Measurements from ENCODE around the gene GLP2R. TPM values are rescaled to one million over a fixed set of nuclear protein-coding genes. Genes with fewer than 3 reads are reported as not detected.

The GLP2R gene
- total RNA-seq, 1 experiment from 2014 or later, result 0.08 TPM

GRCh38 chr17:9855036-9855435 lies 29.3 kb downstream of the GLP2R start:
- ChIA-PET CTCF (no interaction called here), POLR2A (no interaction called here)
- intact Hi-C loops (cut with micrococcal nuclease; ENCODE audit: unreplicated experiment), result no loop called here
- no peak for TF ChIP-seq TCF7L2 (IDR thresholded peaks at IDR 0.05; ENCODE audit: low read depth, low read length)
- no peak for TF ChIP-seq POLR2AphosphoS5 (IDR thresholded peaks at IDR 0.05; ENCODE audit: low read depth, low read length)
- Histone ChIP-seq H3K27me3 (ENCODE audit: control insufficient read depth, insufficient read depth, low read length) (no peaks in the 10 kb centered on the region), H3K9me3 (ENCODE audit: control insufficient read depth, insufficient read depth, low read depth, low read length) (no peaks in the 10 kb centered on the region), H3K27ac (ENCODE audit: low read length) (no peak overlapping the region), H3K4me3 (ENCODE audit: low read depth in 2 of 2, low read length in 2 of 2) (no peak overlapping the region), H3K4me1 (ENCODE audit: control insufficient read depth, insufficient read depth, low read length) (no peaks in the 10 kb centered on the region), H3K36me3 (ENCODE audit: control insufficient read depth, insufficient read depth, low read length) (no peaks in the 10 kb centered on the region)
- no peak for DNase-seq (ENCODE audit: low read depth, low spot score)
- BruUV-seq (replicated peaks), result no TSS peak
- ATAC-seq, result no peak
- in situ Hi-C loops (cut with HindIII; ENCODE audit: low pct_unique_long_range_greater_than_20kb, low sequenced_read_pairs), result no loop called here

GRCh38 chr17:9859781-9860180 lies 34.1 kb downstream of the GLP2R start:
- Histone ChIP-seq H3K9me3 (ENCODE audit: control insufficient read depth, insufficient read depth, low read depth, low read length) (no peaks in the 10 kb centered on the region), H3K4me1 (ENCODE audit: control insufficient read depth, insufficient read depth, low read length) (no peaks in the 10 kb centered on the region), H3K27ac (ENCODE audit: low read length) (no peak overlapping the region), H3K4me3 (ENCODE audit: low read depth in 2 of 2, low read length in 2 of 2) (no peak overlapping the region), H3K36me3 (ENCODE audit: control insufficient read depth, insufficient read depth, low read length) (no peaks in the 10 kb centered on the region), H3K27me3 (ENCODE audit: control insufficient read depth, insufficient read depth, low read length) (no peaks in the 10 kb centered on the region; the same call in 1 of the 2 replicates)
- ChIA-PET POLR2A (no interaction called here), CTCF (interaction anchor here (0.6 kb wide), 1 partner anchor 14 kb away, joined by 7 read pairs; no protein-coding TSS in a partner anchor)
- intact Hi-C loops (cut with micrococcal nuclease; ENCODE audit: unreplicated experiment), result no loop called here
- no TSS peak for BruUV-seq (replicated peaks)
- DNase-seq (ENCODE audit: low read depth, low spot score), result no peak
- TF ChIP-seq CTCF (IDR thresholded peaks at IDR 0.05), result no peak
- no peak for TF ChIP-seq SIN3A (IDR thresholded peaks at IDR 0.05; ENCODE audit: borderline replicate concordance, insufficient read depth, low read depth, low read length)
- TF ChIP-seq TCF7L2 (IDR thresholded peaks at IDR 0.05; ENCODE audit: low read depth, low read length), result no peak
- TF ChIP-seq, protein P1, sequence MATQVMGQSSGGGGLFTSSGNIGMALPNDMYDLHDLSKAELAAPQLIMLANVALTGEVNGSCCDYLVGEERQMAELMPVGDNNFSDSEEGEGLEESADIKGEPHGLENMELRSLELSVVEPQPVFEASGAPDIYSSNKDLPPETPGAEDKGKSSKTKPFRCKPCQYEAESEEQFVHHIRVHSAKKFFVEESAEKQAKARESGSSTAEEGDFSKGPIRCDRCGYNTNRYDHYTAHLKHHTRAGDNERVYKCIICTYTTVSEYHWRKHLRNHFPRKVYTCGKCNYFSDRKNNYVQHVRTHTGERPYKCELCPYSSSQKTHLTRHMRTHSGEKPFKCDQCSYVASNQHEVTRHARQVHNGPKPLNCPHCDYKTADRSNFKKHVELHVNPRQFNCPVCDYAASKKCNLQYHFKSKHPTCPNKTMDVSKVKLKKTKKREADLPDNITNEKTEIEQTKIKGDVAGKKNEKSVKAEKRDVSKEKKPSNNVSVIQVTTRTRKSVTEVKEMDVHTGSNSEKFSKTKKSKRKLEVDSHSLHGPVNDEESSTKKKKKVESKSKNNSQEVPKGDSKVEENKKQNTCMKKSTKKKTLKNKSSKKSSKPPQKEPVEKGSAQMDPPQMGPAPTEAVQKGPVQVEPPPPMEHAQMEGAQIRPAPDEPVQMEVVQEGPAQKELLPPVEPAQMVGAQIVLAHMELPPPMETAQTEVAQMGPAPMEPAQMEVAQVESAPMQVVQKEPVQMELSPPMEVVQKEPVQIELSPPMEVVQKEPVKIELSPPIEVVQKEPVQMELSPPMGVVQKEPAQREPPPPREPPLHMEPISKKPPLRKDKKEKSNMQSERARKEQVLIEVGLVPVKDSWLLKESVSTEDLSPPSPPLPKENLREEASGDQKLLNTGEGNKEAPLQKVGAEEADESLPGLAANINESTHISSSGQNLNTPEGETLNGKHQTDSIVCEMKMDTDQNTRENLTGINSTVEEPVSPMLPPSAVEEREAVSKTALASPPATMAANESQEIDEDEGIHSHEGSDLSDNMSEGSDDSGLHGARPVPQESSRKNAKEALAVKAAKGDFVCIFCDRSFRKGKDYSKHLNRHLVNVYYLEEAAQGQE (IDR thresholded peaks at IDR 0.05; ENCODE audit: insufficient read depth in 1 of 2, low read depth in 2 of 2, low read length in 1 of 2), result no peak
- no peak for TF ChIP-seq POLR2AphosphoS5 (IDR thresholded peaks at IDR 0.05; ENCODE audit: low read depth, low read length)
- ATAC-seq, result no peak
- in situ Hi-C loops (cut with HindIII; ENCODE audit: low pct_unique_long_range_greater_than_20kb, low sequenced_read_pairs), result no loop called here

DNA sequence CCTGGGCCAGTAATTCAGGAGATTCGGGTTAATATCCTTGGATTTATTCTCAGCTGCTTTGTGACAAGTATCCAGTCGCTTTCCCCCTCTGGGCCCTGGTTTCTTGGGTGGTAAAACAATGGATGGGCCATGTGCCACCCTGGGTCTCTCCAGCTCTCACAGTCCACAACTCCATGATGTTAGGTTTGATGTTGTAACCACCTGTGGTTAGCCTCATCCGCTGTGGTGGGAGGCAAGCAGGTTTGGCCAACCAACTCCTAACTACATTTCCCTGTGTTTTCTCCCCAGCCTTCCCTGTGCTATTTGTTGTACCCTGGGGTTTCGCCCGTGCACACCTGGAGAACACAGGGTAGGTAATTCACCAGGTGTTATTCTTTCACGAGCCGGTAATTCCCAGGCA lies 35.1 kb downstream of the GLP2R start:
- intact Hi-C loops (cut with micrococcal nuclease; ENCODE audit: unreplicated experiment), result no loop called here
- ATAC-seq (no peak), DNase-seq (ENCODE audit: low read depth, low spot score) (no peak)
- no peaks in the 10 kb centered on the region; the same call in 1 of the 2 replicates for H3K27me3 ChIP-seq (ENCODE audit: control insufficient read depth, insufficient read depth, low read length)
- H3K27ac ChIP-seq (ENCODE audit: low read length), result no peak overlapping the region
- in situ Hi-C loops (cut with HindIII; ENCODE audit: low pct_unique_long_range_greater_than_20kb, low sequenced_read_pairs), result no loop called here
- CTCF ChIA-PET, result no interaction called here
- TF ChIP-seq, protein P1 (IDR thresholded peaks at IDR 0.05; ENCODE audit: insufficient read depth in 1 of 2, low read depth in 2 of 2, low read length in 1 of 2), result no peak
- no peak for TF ChIP-seq TCF7L2 (IDR thresholded peaks at IDR 0.05; ENCODE audit: low read depth, low read length)
- TF ChIP-seq CTCF (IDR thresholded peaks at IDR 0.05), result no peak
- no peak for TF ChIP-seq POLR2AphosphoS5 (IDR thresholded peaks at IDR 0.05; ENCODE audit: low read depth, low read length)
- no peak for TF ChIP-seq SIN3A (IDR thresholded peaks at IDR 0.05; ENCODE audit: borderline replicate concordance, insufficient read depth, low read depth, low read length)
- POLR2A ChIA-PET, result no interaction called here
- H3K9me3 ChIP-seq (ENCODE audit: control insufficient read depth, insufficient read depth, low read depth, low read length), result no peaks in the 10 kb centered on the region
- no peaks in the 10 kb centered on the region for H3K4me1 ChIP-seq (ENCODE audit: control insufficient read depth, insufficient read depth, low read length)
- no peaks in the 10 kb centered on the region for H3K36me3 ChIP-seq (ENCODE audit: control insufficient read depth, insufficient read depth, low read length)
- no peak overlapping the region for H3K4me3 ChIP-seq (ENCODE audit: low read depth in 2 of 2, low read length in 2 of 2)
- no TSS peak for BruUV-seq (replicated peaks)

Data from Panc1 (cell line).